Activated T-helper 1 cell treated with Interleukin-2 at 50 U/mL for 16 hours (primary cell): ENCODE results near the gene BAZ2A.
"Not testable (repeated sequence)": the region's sequence is repeated elsewhere in the genome, so short reads cannot be mapped to it uniquely, and the experiment has no call there.

Source experiments
- DNase-seq: peaks from one replicate; pipeline ENCODE4 v3.0.0-alpha.2; 2020; ENCODE audit warnings: low read depth

BAZ2A gene

DNA sequence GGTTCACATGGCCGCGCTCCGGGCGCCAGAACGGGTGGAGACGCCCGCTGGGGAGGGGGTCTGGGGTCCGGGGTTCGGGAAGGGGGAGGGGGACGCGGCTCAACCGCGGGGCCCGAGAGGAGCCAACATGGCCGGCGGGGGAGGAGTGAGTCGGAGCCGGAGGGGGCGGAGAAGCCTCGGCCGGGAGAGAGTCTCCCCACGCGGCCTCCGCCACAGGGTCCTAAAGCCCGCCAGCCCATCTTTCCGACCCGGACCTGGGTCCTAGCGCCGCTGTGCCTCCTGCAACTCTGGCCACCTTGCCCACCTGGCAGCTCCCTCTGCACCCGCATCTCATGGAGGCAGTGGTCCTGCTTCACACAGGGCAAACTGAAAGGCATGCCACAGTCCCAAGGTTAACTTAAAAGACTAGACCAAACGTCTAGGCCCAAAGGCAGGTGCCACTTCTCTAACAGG is at the start of gene BAZ2A:
Gene BAZ2A, minus strand, starts transcription at position 147 of the 453 bp plus-strand sequence. CDS start 12,796 bp downstream, outside the sequence.
- DNase-seq, result peak; percentile 74

DNA sequence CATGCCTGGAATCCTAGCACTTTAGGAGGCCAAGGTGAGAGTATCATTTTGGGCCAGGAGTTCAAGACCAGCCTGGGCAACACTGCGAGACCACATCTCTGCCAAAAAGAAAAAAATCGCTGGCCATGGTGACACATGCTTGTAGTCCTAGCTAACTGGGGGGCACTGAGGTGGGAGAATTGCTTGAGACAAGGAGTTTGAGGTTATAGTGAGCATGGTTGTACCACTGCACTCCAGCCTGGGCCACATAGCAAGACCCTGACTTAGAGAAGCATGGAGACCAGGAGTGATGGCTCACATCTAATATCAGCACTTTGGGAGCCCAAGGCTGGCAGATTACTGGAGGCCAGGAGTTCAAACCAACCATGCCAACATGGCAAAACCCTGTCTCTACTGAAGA is 48.7 kb upstream of the BAZ2A start:
- no peak for DNase-seq

DNA sequence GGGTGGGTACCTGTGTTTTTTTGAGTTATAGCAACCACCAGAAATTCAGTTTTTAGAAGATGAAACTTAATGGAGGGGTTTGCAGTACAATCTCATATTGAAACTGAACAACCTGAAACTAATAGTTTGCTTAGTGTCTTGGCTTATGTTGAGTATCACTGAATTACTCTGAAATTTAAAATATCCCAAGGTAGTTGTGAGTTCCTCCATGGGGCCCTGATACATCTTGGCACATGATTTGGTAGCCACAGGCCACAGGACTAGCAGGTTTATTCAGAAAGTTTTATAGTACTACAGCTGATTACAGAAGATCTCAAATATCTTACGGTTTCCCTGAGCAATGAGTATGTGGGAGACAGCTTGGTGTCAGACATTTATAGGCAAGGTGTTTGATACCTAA is 47.6 kb upstream of the BAZ2A start:
- DNase-seq, result no peak

DNA sequence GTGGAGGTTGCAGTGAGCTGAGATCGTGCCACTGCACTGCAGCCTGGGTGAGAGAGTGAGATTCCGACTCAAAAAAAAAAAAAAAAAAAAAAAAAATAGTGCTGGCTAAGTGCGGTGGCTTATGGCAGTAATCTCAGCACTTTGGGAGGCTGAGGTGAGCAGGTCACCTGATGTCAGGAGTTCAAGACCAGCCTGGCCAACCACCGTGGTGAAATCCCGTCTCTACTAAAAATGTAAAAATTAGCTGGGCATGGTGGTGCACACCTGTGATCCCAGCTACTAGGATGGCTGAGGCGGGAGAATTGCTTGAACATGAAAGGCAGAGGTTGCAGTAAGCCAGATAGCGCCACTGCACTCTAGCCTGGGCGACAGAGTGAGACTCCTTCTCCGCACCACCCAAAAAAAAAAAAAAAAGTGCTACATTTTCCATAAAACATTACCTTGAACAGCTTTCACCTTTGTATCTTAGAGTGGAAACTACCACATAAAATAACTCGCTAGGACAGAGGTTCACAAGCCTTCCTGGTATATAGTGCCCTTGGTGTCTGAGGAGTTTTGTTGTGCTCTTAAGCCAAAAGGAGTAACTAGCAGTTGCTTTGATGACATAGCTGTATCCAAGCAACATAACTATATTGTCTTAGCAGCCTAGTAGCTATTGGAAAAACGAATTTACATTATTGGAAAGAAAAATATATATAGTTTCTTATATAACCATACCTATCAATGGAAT is 46.9 kb upstream of the BAZ2A start:
- DNase-seq, result no peak

DNA sequence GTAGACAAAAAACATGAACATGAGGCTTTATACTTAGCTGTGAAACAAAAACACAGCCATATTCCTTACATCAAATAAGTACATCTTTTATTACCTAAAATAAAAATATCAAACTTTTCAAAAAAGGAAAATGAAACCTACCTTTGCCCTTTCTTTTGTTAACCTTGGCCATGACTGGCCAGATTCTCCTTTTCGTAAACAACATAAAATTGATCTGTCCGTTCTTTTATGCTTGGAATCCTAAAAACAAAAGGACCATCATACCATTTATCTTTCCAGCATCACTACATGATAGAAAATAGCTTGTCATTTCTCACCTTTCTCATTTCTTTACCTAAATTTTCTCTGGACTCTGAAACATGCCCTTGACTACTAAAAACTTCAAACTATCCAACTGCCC is 41.5 kb upstream of the BAZ2A start:
- DNase-seq, result no peak

DNA sequence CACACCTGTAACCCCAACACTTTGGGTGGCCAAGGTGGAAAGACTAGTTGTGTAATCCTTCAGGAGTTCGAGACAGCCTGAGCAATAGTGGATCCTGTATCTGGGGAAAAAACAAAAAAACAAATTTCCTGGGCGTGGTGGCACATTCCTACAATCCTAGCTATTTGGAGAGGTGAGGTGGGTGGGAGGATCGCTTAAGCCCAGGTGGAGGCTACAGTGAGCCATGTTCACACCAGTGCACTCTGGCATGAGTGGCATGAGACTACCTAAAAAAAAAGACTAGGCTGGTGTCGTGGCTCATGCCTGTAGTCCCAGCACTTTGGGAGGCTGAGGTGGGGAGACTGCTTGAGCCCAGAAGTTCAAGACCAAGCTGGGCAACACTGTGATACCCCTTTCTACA is 40.7 kb upstream of the BAZ2A start:
- no peak for DNase-seq

DNA sequence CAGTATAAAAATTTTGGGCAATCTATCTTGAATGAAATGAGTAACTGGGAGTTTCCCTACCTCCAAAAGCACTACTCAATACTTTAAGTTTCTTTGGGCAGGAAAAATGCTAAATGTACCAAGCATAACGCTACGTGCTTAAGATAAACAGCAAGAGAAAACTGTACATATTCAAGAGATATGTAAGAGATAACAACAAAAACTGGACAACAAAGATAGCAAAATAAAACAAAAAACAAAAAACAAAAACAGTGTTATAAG is 38.0 kb upstream of the BAZ2A start:
- DNase-seq, result no peak

DNA sequence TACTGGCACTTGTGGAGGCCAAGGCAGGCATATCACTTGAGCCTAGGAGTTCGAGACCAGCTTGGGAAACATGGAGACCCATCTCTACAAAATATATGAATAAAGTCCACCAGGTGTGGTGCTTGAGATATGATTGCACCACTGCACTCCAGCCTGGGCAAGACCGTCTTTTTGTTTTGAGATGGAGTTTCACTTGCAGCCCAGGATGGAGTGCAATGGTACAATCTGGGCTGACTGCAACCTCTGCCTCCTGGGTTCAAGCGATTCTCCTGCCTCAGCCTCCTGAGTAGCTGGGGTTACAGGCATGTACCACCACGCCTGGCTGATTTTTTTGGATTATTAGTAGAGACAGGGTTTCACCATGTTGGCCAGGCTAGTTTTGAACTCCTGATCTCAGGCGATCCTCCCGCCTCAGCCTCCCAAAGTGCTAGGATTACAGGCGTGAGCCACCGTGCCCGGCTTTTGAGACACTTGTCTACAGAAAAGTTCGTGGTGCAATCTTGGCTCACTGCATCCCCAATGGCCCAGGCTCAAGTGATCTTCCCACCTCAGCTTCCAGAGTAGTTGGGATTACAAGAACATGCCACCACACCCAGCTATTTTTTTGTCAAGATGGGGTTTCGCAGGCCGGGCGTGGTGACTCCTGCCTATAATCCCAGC is 32.0 kb upstream of the BAZ2A start:
- no peak for DNase-seq

DNA sequence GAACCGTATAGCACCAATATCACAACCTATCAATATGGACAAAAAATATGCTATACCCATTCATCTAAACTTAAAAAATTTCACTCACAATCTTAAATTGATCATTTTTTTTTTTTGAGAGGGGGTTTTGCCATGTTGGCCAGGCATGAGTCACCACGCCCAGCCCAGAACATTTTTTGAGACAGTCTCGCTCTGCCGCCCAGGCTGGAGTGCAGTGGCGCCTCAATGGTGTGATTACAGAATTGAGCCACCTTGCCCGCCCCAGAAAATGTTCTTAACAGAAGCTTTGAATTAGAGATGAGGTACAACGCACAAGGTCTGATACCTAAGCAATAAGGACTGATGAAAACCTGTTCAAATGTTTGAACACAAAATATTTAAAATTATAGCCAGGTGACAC is 31.4 kb upstream of the BAZ2A start:
- no peak for DNase-seq

DNA sequence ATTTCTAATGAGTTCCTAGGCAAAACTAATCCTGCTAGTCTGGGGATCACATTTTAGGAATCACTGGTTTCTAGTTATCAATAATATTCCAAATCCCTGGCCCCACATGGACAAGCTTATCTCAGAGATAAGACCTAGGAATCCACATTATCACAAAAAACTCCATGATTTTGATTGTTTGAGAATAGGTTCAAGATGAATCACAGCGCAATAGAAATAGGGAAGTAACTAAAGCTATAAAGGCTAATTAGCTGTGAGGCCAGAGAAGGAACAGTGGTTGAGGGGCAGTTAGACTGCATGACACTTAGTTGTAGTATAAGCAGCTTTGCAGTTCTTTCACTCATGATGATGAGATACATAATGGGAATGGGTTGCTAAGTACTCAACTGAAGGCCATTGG is 28.8 kb upstream of the BAZ2A start:
- DNase-seq, result no peak

DNA sequence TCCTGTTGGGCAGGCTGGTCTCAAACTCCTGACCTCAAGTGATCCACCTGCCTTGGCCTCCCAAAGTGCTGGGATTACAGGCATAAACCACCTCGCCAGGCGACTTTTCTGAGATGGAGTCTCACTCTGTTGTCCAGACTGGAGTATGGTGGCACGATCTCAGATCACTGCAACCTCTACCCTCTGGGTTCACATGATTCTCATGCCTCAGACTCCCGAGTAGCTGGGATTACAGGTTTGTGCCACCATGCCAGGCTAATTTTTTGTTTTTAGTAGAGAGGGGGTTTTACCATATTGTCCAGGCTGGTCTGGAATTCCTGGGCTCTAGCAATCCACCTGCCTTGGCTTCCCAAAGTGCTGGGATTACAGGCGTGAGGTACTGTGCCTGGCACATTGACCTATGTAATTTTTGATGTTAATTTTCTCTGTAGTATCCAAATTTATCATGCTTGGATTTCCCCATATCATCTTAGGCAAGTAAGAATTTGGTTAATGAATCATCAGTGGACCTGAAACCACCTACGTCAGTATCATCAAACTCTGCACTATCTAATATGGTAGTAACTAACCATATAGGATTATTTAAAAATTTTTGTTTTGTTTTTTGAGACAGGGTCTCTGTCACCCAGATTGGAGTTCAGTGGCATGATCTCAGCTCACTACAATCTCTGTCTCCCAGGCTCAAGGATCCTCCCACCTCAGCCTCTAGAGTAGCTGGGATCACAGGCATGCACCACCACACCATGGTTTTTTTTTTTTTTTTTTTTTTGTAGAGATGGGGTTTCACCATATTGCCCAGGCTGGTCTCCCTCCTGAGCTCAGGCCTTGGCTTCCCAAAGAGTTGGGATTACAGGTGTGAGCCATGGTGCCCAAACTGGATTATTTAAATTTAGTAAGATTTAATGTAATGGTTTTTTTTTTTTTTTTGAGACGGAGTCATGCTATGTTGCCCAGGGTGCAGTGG is 27.6 kb upstream of the BAZ2A start:
- DNase-seq, result no peak

DNA sequence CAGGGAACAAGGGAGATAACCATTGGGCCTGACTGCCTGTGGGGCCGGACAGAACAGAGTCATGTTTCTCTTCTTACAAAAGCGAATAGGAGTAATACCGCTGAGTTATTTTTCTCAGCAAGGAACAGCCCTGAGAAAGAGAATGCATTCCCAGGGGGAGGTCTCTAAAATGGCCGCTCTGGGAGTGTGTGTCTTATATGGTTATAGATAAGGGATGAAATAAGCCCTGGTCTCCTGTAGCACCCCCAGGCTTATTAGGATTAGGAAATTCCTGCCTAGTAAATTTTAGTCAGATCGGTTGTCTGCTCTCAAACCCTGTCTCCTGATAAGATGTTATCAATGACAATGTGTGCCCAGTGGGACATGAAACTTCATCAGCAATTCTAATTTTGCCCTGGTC is 23.7 kb upstream of the BAZ2A start:
- DNase-seq, result not testable (repeated sequence)

DNA sequence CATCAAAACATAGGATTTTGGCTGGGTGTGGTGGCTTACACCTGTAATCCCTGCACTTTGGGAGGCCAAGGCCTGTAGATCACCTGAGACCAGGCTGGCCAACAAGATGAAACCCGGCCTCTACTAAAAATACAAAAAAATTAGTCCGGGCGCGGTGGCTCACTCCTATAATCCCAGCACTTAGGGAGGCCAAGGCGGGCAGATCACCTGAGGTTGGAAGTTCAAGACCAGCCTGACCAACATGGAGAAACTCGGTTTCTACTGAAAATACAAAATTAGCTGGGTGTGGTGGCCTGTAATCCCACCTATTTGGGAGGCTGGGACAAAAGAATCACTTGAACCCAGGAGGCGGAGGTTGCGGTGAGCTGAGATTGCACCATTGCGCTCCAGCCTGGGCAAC is 17.9 kb upstream of the BAZ2A start:
- DNase-seq, result not testable (repeated sequence)

DNA sequence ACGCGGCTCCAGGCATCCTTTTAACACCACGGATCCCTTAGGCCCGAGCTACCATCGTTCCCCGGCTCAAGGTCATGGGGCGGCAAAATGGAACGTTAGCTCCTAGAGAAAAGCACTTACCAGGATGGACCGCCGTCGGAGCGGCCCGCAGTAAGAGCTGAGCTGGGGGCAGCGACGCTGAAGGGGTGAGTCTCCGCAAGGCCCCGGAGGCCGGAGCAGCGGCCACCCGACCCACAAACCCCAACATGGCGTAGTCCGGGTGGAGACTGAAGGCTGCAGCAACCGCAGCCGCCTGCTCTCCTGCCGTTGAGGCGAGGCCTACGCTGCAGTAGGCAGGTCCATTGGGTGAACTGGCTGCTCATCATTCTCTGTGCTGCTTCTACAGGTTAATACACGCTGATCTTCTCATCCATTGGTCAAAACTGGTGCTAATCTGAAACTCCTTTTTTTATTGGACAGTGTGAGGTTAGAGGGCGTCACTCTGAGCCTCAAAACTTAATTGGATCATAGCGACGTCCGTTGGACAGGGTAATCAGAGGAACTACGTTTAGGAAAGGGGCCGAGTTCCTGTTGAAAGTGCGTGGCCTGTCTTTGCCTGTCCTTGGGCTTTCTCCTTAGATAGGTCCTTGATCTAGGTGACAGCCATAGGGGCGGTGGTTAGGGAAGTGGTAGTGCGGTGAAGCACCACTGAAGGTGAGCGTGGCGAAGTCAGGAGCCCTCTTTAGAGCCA is 15.8 kb upstream of the BAZ2A start, which contains the start of gene ATP5F1B:
Gene ATP5F1B, minus strand, starts transcription at position 268 of the 730 bp plus-strand sequence. Its CDS starts 21 bp downstream, at position 247.
- peak; percentile 82 for DNase-seq

DNA sequence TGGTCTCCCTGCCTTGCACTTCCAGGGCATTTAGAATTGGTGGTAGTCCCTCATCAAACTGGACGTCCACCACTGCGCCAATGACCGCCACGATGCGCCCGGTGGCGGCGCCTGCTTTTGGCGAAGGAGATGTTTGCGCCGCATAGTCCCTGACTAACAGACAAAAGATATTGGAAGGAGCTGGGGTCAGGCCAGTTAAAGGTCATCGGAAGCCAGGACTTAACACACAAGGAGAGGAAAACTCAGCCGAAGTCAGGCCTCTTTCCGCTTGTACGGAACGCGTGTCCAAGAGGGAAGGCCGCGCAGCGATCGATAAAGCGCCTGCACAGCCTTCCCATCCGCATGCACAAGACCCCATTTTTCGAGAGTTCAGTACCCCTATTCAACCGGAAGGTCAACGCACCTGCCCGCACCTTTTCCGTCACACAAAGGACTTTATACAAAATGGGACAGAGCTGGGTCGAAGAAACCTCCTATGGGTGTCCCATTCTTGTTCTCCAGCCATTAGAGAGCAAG is 15.1 kb upstream of the BAZ2A start:
- DNase-seq, result no peak

DNA sequence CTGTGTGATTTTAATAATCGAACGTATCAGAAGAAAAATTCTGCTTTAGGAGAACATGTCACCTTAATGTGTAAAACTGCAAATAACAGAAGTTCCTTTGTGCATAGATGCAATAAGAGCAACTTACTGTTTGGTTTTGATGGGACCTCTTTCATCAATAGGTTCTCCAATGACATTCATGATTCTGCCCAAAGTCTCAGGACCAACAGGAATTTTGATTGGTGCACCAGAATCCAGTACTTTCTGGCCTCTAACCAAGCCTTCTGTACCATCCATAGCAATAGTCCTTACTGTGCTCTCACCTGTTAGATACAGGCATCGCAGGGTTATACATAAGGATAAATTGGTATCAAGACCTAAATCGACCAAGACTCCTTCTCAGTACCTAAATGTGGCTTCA is 14.5 kb upstream of the BAZ2A start:
- DNase-seq, result no peak

DNA sequence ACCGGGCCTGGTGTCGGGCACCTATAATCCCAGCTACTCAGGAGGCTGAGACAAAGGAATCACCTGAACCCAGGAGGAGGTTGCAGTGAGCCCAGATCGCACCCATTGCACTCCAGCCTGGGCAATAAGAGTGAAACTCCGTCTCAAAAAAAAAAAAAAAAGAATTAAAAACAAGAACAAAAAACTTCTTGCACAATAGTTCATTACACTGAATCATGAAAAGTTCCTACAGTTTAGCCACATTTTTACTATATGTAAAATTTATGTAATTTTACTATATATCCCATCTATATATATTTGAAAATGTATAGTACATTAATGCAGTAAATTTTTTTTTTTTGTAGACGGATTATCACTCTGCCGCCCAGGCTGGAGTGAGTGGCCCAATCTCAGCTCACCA is 11.1 kb upstream of the BAZ2A start:
- DNase-seq, result no peak

DNA sequence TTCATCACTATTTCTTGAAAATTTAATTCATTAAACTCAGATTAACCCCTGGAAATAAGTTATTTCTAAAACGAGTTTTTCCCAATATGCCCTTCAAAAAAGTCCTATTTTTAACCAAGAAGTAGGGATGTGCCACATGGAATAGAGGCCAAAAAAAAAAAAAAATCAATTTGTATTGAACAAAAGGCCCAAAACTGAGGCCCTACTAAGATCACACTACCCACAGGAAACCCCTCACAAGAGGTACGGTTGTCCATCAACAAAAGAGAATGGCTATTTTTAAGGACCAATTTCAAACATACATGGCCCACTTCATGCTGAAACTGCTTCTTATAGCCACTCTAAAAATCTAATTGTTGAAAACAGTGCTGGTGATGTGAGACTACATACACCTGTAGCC is 7.5 kb upstream of the BAZ2A start:
- DNase-seq, result no peak

DNA sequence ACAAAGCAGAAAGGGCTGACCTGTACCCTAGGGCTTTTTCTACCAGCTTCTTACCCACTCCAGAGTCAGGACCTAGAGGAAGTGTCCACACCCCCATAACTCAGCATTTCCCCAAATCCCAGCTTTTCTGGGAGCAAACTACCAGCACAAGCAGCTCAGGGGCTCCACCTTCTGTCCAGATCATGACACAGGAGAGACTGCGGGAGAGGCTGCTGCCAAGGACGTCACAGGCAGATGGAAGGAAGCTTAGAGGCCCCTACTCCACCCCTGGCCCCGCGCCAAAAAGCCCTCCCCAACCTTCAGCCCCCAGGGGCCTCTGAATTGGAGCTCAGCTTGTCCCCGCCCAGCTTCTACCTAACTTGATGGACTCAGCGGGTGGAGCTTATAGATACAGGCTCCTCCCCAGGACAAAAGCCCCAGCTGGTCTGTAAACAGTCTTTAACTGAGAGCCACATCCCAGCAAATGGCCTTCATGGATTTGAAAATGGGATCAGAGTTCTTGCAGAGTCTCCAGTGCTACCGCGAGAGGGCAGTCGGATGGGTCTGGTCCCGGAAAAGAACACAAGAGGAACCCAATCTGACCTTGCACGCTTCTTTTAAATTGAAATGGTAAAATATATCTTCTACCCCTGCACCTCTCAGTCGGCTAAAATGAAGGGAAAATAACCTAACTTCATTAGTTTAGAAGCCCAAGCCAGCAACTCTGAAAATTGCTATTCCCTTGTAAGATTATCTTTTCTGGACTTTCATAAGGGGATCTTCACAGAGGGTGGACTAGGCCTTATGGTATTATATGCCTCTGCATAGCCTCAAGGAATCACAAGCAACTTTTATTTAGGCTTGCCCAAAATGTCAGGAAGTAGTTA is 6.8 kb upstream of the BAZ2A start:
- DNase-seq, result peak; percentile 85

DNA sequence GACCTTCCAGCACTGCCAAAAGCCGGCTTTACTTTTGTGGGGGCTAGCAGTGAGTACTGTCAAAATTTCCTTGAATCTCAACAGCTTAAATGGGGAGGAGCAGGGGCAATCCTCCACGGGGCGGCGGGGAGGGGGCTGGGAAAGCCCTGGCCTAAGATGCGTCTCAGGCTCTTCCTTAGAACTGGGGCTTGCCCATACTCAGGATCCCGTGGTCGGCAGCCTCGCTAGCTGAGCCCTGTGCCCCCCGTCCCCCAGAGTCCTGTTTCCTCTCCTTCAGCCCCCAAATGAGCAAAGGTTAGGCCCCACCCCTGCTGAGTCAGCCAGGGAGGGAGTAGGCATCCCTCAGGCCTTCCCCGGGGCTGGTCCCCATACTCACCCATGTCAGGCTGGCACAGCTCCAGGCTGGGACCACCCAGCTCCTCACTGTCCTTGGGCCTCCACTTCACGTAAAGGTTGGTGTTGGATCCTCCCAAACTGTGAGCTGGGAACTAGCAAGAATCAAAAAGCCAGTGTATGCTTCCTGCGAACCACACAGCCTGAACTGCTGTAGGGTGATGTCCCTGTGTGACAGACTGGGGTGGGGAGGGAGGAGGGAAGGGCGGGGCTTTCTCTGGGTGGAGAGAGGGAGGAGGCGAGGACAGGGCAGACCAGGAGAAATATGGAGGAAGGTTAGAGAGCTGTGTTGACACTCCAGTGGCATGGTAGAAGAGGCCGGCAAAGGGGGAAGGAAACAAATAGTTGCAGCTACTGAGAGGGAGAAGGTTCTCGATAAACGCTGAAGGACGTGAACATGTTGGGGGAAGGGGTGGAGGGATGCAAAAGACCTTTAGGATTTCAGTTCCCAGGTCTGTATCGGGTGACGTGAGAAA is 5.9 kb upstream of the BAZ2A start:
- DNase-seq, result peak; percentile 69
